ENCODE results near the gene HOXA7.
A peak's percentile ranks its signal among the peaks of the same experiment; 100 is the strongest.

HOXA7 gene

DNA sequence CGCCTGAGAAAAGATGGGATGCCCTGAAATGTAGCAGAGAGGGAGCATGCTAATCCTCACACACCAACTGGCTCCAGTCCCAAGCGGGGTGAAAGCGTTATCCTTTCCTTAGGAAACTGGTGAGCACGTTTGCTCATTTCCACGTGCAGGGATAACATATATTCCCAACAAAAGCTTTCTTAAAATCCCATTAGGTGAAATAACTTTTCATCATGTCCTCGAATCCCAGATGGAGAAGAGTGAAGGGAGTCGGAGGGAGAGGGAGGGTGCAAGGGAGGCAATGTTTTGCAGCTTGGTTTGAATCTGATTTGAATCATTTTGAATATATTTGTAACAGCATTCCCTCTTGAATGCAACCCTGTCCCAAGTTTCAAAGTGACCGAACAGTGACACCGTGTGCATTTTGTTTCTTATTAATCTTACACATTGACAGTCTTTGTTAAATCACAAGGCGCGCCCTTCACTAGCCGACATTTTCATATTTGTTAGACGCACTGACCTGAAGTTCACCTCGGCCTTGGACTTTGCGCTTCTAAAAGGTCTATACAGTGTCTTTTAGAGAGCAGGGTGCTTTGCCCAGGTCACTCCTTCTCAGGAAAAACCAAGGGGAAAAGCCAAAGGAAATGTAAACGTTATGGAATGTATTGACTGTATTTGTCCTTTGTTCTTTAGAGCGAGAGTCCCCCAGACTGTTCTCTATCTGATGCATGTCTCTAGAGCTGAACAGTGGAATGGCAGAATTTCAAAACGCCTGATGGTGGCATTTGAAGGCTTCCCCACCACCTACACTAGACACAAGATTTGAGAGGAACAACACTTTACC, 22.9 kb downstream of the HOXA7 start:
- DNase-seq (ENCODE audit: low read depth in 2 of 2), result no peak

DNA sequence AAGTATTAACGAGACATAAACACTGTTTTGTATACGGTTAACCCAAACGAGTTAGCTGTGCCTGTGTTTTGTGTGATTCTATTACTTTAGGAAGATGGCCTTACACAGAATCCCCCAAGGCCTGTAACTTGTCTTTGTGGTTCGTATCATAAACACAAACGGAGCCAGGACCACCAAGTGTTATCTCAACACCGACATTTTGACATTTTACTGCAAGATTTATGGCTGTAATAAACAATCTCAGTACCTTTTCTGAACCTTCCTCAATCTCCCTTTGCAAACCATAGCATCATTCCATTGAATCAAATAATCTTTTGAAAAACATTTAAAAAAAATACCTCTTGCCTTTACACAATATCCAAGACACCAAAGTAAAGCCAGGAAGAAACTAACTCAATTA, 23.5 kb downstream of the HOXA7 start:
- no peak for DNase-seq (ENCODE audit: low read depth in 2 of 2)

DNA sequence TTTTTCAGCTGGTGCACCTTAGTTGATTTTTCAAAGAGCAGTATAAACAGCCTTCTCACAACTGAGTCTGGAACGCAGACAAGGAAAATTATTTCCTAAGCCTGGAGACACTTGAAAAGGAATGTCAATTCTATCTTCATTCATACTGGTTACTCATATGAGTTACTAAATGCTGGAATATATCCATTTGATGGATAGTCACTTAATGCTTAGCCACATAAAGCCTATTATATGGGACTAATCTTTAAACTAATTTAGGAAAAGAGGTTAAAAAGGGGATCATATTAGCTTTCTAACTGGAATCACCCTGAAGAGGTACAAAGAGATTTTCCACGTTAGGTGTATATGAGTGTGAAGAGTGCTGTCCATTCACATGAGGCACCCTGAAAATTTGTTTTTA, 24.3 kb downstream of the HOXA7 start:
- no peak for DNase-seq (ENCODE audit: low read depth in 2 of 2)

DNA sequence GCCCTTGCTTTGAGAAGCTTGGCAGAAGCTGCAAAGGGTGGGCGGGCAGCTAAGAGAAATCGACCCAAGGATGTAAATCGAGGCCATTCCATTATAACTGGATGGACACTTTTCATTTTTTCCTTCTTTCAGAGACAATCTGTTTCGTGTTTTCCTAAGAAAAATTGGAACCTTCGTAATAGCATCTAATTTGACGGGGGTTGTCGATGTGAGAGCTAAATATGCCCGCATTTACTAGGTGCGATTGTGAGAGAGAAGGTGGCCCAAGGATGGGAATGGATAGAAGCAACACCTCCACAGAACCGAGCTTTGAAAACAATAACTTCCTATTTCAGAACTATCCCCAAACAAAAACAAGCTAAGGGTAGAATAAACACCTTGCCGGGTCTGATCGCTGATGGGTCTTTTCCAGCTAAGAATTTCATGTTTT, 25.1 kb downstream of the HOXA7 start:
- DNase-seq (ENCODE audit: low read depth in 2 of 2), result no peak

DNA sequence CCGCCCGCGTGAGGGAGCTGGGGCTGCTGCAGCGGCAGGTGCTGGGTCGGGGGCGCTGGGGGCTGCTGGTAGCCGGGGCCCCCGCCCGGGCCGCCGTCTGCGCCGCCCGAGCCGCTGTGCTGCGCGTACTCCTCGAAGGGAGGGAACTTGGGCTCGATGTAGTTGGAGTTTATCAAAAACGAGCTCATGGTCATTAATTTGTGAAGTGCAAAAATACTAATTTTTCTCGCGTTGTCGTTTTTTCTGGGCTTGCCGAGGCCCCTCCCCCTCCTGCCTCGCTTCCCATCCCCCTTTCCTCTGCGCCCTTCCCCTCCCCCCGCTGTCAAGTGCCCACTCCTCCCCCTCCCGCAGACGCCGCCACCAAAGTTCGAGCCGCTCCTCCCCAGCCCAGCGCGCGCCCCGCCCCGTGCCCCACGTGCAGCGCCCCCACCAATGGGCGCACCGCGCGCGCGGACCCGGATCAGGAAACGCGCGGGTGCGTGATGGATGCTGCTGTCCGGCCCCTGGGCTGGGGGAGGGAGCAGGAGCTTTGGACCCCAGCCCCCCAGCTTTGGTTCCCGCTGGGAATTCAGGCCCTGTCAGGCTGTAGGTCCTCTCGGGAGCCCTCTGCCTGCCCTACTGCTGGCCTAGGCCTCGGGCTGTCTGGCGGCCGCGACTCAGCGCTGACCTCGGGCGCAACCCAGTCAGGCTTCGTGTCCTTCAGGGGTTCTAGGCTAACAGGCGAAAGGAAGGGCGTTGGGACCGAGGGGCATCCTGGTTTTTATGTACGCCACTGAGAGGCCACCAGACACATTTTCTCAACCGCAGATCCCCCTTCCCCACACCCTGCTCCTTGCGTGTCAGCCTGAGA, 25.7 kb downstream of the HOXA7 start, which contains the start of gene HOXA4:
TSS of gene HOXA4 (minus strand) at position 218 of the 850 bp plus-strand sequence. CDS start at position 194, 24 bp downstream.
- peak; percentile 29 to 64 for DNase-seq (ENCODE audit: low read depth in 2 of 2)

DNA sequence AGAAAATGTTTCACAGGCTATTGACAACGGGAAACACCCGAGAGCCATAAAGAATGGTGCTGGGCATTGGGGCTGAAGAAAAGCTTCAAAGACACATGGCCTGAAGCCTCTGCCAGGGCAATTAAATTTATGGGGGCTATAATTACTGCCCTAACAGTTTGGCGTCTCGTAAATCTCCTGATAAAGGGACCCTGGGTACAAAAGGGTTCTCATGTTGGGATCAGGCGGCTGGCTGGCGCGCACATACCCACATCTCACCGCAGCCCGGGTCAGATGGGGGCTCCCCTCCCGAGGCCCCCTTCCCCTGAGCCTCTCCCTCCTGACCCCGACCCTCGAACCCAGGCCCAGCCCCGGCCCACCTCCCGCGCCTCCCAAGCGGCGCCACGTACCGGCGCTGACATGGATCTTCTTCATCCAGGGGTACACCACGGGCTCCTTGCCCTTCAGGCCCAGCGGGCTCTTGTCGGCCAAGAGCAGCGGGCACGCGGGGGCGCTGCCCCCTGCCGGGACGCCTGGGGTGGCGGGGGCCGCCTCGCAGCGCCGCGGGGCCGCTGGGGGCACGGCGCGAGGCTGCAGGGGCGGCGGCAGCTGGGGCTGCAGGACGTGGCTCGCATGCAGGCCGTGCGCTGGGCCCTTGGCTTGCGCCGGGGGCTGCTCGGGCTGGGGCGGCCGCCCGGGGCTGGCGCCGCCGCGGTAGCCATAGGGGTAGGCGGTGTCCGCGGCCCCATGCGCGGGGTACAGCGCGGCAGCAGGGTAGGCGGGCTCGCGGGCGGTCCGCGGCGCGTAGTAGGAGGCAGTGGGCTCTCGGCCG, 26.5 kb downstream of the HOXA7 start:
- DNase-seq (ENCODE audit: low read depth in 2 of 2), result no peak

DNA sequence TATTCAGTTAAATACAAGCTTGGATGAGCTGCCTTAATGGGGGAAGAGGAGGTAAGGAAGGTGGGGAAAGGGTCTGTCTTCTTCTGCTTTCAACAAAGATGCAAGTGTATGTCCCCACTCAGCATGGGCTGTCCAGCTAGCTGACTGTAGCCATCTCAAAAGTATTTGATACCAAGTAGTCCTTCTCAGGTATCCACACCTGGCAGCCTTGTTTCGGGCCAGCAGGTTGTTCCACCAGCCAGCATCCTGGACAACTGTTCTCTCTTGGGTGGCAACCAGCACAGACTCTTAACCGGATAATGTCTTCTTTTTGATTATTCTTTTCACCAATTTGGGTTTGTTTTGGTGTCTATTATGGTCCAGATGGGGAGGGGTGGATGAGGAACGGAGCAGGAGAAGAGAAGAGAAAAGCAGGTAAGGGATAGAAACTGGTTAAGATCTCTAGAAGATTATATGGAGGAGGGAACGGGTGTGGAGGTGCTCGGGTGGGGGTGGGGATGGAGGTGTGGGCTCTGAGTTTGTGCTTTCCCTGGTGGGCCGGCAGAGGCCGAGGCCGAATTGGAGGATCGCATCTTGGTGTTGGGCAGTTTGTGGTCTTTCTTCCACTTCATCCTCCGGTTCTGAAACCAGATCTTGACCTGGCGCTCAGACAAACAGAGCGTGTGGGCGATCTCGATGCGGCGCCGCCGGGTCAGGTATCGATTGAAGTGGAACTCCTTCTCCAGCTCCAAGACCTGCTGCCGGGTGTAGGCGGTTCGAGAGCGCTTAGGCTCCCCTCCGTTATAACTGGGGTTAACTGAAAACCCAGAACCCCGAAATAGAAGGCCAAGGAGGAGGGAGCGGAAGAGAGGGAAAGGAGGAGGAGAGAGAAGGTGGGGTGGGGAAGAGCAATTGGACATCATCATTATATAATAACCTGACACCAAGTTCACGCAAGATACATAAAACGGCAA, 27.4 kb downstream of the HOXA7 start:
- DNase-seq (ENCODE audit: low read depth in 2 of 2), result no peak

DNA sequence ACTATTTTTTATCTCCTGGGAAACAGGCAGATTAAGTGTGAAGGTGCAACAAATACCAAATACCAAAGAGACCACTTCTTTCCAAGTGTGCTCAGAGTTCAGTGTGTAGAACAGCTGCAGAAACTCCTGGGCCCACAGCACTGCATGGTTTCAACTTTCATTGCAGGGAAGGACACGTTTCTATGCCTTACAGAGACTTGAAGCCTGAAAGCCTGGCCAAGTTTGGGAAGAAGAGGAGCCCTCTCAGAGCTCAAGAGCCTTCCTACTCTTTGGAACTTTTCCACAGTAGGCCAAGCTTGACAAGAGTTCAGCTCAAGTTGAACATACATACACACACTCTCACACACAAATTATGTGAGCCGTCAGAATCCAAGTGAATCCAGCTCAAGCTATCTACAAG, 28.4 kb downstream of the HOXA7 start:
- DNase-seq (ENCODE audit: low read depth in 2 of 2), result no peak

DNA sequence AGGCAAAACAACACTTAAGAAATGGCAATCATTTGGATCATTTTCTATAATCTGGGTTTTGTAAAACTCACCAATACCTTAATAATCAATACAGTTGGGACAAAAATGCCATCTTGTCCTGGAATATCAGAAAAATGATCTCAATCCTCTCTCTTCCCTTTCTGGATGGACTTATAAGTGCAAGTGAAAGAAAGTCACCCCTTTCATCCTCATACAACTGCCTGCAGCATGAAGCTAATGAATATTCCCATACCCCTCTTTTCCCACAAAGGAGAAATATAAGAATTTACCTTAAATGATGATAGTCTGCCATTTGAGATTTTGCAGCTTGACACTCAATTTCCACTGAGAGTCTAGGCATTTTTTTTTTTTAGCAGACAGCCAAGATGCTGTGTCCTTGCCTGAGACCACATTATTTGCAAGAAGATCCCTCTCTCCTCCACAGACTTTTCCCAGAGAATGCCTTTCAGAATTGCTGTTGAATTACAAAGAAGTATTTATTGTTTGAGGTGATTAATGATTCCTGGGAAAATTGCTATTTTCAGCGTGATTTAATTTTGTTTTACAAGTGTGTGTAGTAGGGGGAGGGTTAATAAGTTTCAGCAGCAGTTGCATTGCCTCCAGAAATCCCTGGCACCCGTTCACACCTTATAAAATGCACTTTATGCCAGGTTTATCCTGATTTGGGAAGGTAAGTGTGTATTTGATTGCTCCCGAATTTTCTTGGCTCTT, 29.7 kb downstream of the HOXA7 start:
- no peak for DNase-seq (ENCODE audit: low read depth in 2 of 2)

DNA sequence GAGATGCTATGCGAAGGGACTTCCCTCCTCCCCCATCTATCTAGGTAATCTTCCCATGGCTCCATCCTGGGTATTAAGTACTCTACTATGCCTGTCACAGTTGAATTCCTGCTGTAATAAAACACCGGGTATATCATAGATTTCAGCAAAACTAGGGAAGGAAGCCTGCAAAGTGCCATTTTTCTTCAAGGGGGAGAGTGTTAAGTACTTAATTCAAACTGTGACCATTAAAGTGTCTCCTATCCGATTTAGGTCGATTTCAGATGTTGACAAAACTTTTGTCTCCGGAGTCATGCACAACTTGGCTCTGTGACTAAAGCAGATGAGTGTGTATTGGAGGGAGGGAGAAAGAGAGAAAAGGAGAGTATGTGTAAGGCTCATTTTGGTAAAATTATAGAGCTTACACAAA, 30.5 kb downstream of the HOXA7 start:
- DNase-seq (ENCODE audit: low read depth in 2 of 2), result no peak

DNA sequence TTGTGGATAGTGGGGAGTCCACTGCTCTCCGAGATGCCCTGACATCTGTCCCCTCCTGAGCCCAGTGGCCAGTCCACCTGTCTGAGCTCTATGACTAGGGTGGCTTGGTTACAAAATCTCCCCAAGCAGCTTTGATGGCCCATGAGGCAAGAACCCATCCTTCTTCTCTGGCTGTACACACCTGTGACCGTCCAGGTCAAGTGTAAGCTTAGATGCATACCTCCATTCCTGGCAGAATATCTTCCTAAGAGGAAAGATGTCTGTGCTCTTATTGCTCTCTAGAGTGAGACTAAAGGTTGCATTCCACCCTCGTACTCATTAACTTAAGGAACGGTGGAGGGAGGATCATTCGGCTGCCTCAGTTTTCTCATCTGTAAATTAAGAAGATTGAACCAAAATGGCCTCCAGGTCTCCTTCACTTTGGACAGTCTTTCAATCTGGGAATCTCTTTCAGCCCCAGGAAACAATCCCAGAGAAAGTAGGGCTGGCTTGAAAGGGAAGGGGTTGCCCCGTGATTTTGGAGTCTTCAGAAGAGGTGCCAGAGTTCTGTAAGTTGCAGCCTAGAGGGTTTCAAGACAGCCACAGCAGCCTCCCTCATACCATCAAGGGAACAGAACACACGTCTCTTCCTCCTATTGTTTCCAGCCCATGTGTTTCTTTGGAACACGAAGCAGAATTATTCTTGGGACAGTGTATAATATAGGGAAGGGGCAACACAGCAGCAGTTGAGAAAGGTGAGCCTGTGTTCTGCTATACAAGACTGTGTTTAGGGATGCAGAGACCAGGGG, 31.4 kb downstream of the HOXA7 start:
- no peak for DNase-seq (ENCODE audit: low read depth in 2 of 2)

DNA sequence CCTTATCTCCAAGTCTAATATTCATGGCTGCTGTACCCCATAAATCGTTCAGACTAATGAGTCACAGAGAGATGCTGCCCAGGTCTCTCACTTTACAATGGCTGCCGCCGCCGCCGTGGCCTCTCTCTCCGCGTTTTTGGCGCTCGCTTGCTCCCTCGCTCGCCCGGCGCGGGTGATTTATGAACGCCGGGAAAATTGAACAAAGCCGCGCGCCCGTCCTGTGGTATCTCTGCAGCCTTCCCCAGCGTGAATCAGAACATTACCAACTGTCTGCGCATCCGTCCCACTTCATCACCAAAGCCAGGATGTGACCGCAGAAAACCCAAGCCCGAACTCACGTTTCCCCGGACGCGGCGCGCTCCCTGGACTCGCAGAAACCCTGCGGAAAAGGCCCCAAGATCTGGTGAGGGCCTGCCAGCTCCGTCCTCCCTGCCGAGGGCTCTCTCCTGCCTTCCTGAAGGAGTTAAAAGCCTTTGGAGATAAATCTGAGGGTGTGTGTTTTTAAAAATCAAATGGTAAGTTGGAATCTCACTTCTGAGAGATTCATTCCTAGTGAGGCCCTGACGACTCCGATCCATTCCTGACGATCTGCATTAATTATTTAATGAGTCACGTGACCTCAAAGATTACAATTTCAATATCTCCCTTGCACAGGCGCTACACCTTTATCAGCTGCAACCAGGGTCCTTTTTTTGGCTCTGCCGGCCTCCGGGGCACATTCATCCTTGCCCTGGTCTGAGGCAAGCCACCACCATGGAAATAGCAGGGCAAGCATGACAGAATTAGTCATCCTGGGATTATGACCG, 32.2 kb downstream of the HOXA7 start:
- DNase-seq (ENCODE audit: low read depth in 2 of 2), result no peak

DNA sequence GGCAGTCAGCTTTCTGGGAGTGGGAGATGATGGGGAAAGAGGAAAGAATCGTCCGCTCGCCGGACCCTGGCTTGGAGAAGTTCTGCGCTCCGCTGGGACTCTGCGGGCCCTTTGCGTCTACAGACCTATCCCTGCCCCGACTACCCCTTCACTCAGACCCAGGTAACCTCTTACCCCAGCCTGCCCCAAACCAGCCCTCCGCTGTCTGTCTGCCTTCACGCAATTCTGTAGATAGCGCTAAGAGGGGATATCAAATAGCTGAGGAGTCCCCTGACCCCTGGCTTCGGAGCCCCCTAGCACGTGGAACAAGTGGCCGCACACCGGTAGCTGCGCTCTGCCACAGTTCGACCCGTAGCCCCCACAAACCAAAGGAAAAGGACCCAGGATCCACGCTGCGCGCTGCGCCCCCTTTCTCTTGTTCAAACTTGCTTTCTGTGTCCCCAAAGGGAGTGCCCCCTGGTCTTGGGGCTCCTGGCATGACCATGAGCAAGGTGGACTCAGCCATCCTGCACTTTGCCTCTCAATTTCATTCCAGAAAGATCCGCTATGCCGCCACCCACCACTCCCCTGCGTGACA, 32.9 kb downstream of the HOXA7 start:
- no peak for DNase-seq (ENCODE audit: low read depth in 2 of 2)

DNA sequence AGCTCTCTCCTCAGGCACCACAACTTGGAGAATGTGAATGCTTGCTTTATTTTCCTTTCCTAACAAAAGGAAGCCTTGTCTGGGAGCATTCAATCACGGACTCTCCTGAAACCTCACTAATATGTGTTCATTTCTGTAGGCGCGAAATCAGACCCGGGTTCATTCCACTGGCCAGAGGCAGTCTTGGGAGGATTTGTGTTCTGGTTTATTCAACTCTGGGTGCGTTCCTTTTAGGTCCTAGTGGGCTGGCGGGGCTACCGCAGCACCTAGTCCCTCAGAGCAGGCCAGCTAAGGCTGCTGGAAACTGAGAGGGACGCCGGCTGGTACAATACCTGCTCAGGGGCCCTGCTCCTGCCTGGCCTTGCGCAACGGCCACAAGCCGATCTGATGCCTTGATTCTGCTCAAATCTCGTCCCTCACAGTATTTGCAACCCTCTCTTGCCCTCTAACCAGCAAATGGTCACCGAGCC, 33.4 kb downstream of the HOXA7 start:
- no peak for DNase-seq (ENCODE audit: low read depth in 2 of 2)

DNA sequence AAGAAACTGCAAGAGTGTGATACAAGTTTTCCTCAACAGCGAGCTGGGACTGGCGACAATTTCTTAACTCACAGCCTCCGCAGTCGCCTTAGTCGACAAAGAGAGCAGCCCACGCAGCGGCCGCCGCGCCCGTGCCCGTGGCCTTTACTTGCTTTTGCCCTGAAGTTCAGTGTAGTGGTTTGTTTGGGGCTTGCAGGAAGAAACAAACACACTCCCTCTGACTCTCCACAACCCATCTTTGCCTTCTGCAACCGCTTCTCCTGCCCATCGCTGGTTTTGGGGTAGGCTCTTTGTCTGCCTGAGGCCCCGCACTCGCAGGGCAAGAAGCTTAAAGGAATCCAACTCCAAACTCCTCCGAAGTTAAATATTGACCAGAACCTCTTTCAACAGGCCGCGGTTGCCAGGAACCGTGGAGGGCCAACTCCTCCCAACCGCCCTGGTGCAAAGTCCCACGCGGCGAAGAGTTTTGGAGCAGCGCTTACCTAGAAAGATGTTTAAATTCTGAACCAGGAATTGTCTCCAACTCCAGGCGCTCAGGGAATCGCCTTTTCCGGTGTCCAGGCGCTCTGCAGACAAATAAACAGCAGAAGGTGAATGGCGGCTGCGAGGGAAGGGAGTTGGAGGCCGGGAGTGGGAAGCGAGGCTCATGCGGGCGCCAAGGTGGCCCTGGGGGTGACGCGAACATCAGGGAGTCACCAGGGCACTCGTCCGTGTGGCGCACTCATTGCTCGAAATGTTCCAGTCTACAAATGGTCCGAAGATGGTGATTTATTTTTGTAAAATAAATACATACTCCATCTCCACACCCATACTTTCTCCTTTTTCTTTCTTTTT, 34.2 kb downstream of the HOXA7 start:
- no peak for DNase-seq (ENCODE audit: low read depth in 2 of 2)

DNA sequence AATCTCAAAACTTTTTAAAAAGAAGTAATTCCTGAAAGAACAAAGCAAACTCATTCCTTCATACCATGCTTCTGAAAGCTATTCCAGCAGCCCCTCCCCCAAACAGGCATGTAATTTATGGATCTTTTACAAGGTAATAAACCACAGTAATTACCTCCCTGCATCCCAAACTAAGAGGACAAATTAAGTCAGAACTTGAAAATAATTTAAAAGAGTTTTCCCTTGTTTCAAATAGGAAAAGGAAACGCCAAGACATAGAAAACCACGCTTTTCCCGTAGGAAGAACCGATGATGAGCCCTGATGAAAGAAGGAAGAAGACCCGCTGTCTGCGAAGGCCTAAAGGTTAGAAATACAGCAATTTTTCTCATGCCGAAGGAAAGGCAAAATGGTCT, 34.8 kb downstream of the HOXA7 start:
- no peak for DNase-seq (ENCODE audit: low read depth in 2 of 2)

DNA sequence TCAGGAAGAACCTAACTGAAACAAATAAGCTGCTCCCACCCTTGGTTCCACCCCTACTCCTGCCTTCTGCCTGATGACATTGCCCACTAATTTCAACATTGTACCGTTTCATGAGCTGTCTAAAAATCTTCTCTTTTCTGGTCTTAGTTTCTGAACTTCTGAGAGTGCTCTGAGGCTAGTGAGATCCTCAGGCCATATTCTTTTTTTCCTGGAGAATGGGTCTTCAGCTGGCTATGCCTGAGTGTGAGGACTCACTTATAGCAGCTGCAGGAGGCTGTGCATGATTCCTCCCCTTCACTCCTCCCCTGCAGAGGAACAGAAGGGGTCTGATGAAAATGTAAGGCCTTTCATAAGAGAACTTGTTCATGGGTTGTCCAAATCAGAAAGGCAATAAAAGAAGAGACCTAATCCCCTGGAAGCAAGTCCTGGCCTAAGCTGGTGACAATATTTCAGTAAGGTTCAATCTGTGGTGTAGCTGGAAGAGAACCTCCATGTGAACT, 37.0 kb downstream of the HOXA7 start:
- DNase-seq (ENCODE audit: low read depth in 2 of 2), result no peak
